ENCODE data around the gene KIAA1549. TPM values are rescaled to one million over a fixed set of nuclear protein-coding genes. Genes with fewer than 3 reads are reported as not detected.

The KIAA1549 gene
- total RNA-seq, 2 donors from 2014 or later, result 18.7 to 19.3 TPM

GRCh38 chr7:138893258-138893657, 87.9 kb downstream of the KIAA1549 start:
- no peak for DNase-seq
- peaks cover 66% of the 10 kb centered on the region for H3K36me3 ChIP-seq (ENCODE audit: control insufficient read depth, insufficient read depth, low read length)
- no peak overlapping the region for H3K4me3 ChIP-seq (ENCODE audit: low read length)
- WGBS, 2 experiments (ENCODE audit: insufficient coverage in 1 of 2, insufficient read length in 1 of 2), result 91 to 96% methylated on average over 3 of the region's 4 CpGs
- no peaks in the 10 kb centered on the region for H3K27me3 ChIP-seq (ENCODE audit: control insufficient read depth, insufficient read depth, low read length, poor library complexity, severe bottlenecking)
- Mint-ChIP-seq H3K27ac (peak overlapping the region; percentile 53), H3K9me3 (no peaks in the 10 kb centered on the region), H3K4me3 (no peak overlapping the region), H3K36me3 (ENCODE audit: low read depth) (peaks cover 46% of the 10 kb centered on the region), H3K27me3 (ENCODE audit: insufficient read depth) (no peaks in the 10 kb centered on the region), H3K4me1 (peaks cover 6% of the 10 kb centered on the region)
- H3K27ac ChIP-seq (ENCODE audit: low read depth, low read length), result no peak overlapping the region
- H3K9me3 ChIP-seq (ENCODE audit: control insufficient read depth, low read length), result no peaks in the 10 kb centered on the region
- no peak overlapping the region for H3K9ac ChIP-seq (ENCODE audit: extremely low read depth, low read length, poor library complexity, severe bottlenecking)
- no peak for TF ChIP-seq CTCF (conservative IDR thresholded peaks at IDR 0.05)
- H3K4me1 ChIP-seq (ENCODE audit: control insufficient read depth, insufficient read depth, low read length), result no peaks in the 10 kb centered on the region

- Histone ChIP-seq H3K9me3 (ENCODE audit: control insufficient read depth, low read length) (no peaks in the 10 kb centered on the region), H3K4me3 (ENCODE audit: low read length) (no peak overlapping the region), H3K27ac (ENCODE audit: low read depth, low read length) (no peak overlapping the region), H3K36me3 (ENCODE audit: control insufficient read depth, insufficient read depth, low read length) (peaks cover 65% of the 10 kb centered on the region), H3K9ac (ENCODE audit: extremely low read depth, low read length, poor library complexity, severe bottlenecking) (no peak overlapping the region), H3K4me1 (ENCODE audit: control insufficient read depth, insufficient read depth, low read length) (peaks cover under 1% of the 10 kb centered on the region), H3K27me3 (ENCODE audit: control insufficient read depth, insufficient read depth, low read length, poor library complexity, severe bottlenecking) (no peaks in the 10 kb centered on the region)
- Mint-ChIP-seq H3K27ac (peak overlapping the region; percentile 53), H3K4me3 (no peak overlapping the region), H3K27me3 (ENCODE audit: insufficient read depth) (no peaks in the 10 kb centered on the region), H3K9me3 (no peaks in the 10 kb centered on the region), H3K36me3 (ENCODE audit: low read depth) (peaks cover 43% of the 10 kb centered on the region), H3K4me1 (peaks cover 10% of the 10 kb centered on the region)
- WGBS, 2 experiments (ENCODE audit: insufficient coverage in 1 of 2, insufficient read length in 1 of 2), result 93 to 95% methylated on average over 5 of the region's 5 CpGs
- DNase-seq, result no peak
- no peak for TF ChIP-seq CTCF (conservative IDR thresholded peaks at IDR 0.05)
Observed at GRCh38 chr7:138892812-138893211, 88.4 kb downstream of the KIAA1549 start.

- Histone ChIP-seq H3K4me1 (ENCODE audit: control insufficient read depth, insufficient read depth, low read length) (peaks cover 5% of the 10 kb centered on the region), H3K4me3 (ENCODE audit: low read length) (no peak overlapping the region), H3K27me3 (ENCODE audit: control insufficient read depth, insufficient read depth, low read length, poor library complexity, severe bottlenecking) (no peaks in the 10 kb centered on the region), H3K27ac (ENCODE audit: low read depth, low read length) (no peak overlapping the region), H3K36me3 (ENCODE audit: control insufficient read depth, insufficient read depth, low read length) (peaks cover 61% of the 10 kb centered on the region), H3K9me3 (ENCODE audit: control insufficient read depth, low read length) (no peaks in the 10 kb centered on the region), H3K9ac (ENCODE audit: extremely low read depth, low read length, poor library complexity, severe bottlenecking) (no peak overlapping the region)
- Mint-ChIP-seq H3K4me3 (no peak overlapping the region), H3K9me3 (no peaks in the 10 kb centered on the region), H3K27ac (no peak overlapping the region), H3K27me3 (ENCODE audit: insufficient read depth) (no peaks in the 10 kb centered on the region), H3K4me1 (peaks cover 16% of the 10 kb centered on the region), H3K36me3 (ENCODE audit: low read depth) (peaks cover 41% of the 10 kb centered on the region)
- DNase-seq, result no peak
- WGBS, 2 experiments (ENCODE audit: insufficient coverage in 1 of 2, insufficient read length in 1 of 2), result 97 to 100% methylated on average over 2 to 3 of the region's 3 CpGs
- no peak for TF ChIP-seq CTCF (conservative IDR thresholded peaks at IDR 0.05)
Observed at GRCh38 chr7:138892006-138892630, 89.1 kb downstream of the KIAA1549 start.

Data from endodermal cell (in vitro differentiated cells).